ENCODE data around the gene CATSPERB. TPM values are rescaled to one million over a fixed set of nuclear protein-coding genes. Genes with fewer than 3 reads are reported as not detected.
A peak's percentile ranks its signal among the peaks of the same experiment; 100 is the strongest.
"Not testable (repeated sequence)": the region's sequence is repeated elsewhere in the genome, so short reads cannot be mapped to it uniquely, and the experiment has no call there.

Gene CATSPERB, protein sequence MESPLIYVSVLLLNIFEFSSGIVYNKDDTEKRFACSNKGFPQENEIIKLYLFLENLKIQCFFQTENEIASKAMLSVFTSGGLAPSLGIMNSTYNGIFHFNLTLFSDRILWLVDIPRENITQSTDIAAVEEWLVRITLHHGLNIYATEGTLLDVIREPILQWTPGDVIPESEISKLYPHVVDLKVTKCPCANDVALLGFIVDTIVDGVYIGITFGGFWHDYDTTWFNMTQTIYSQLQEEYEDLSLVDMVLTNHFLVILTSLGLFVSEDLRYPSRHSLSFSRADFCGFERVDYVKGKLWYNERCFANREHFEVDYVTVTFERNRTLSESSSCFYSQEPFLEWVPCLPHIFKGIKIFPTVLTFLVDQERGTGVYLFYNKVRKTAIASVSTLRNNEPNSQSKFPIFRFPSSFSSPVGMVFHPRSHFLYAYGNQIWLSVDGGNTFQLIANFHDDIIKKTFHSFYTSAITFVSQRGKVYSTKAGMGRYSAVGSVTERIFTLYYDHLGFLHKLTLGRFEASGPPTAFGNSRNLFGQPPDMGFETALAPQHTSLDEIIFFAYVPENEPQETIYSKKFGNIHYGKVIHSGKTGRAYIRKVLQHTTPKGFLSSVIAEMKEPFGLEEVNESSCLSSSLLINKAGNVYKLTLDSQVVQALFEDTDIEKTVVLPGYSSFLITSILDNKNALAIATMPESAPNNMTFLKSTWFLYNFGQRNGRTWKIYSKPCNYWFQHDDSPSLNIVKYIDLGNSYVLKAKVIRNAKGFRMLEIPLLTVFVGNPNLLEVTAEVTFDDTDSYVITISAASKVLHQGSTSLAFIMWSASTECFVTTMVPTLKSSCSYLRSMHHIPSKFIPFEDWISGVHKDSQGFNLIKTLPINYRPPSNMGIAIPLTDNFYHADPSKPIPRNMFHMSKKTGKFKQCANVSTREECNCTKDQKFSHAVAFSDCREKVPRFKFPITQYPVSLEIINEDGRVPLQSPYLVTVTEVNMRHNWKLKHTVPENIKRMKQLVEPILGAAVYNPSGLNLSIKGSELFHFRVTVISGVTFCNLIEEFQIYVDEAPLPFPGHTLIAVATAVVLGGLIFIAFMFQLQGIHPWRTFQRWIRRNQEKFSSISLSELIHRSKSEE
- polyA plus RNA-seq (2013, experiment 1 of 2; ENCODE audit: insufficient read length): not detected
- not detected for polyA plus RNA-seq (2013, experiment 2 of 2; ENCODE audit: insufficient read length)

DNA sequence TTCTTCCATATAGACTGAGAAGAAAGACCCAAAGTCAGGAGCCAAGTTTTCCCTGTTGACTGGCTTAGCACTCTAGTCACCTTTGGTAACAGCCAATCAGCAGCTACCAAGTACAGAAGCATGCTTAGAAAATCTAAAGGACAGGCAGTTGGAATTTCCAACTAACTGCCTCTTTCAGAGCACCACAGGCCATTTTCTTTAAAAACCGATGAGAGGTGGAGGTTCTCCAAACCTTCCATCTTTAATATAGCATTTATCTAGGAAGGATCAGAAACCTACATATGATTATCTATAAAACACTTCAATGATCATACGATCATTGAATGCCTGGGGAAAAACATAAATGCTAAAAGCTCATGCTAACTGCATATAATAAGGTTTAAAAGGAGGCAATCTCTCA is at the start of gene CATSPERB:
Gene CATSPERB (minus strand): TSS at position 101 of the 400 bp plus-strand sequence. CDS start 2,607 bp downstream, outside the sequence.
- DNase-seq: no peak

DNA sequence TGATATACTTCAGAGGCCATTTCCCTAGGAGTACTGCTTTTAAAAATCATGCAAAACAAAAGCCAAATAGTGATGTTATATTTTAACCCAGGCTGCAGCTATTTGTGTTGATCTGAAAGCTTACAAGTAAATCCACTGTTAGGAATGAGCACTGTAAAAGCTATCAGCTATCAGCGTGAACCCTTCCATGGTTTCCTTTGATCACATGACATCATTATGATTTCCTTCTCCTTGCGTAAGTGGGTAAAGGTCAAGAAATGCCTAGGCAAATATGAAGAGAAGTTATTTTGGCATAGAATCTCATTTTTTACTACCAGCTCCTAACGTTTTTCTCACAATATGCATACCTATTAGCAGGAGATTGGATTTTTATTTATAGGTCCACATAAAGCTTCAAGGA is 48.6 kb upstream of the CATSPERB start:
- no peak for DNase-seq

DNA sequence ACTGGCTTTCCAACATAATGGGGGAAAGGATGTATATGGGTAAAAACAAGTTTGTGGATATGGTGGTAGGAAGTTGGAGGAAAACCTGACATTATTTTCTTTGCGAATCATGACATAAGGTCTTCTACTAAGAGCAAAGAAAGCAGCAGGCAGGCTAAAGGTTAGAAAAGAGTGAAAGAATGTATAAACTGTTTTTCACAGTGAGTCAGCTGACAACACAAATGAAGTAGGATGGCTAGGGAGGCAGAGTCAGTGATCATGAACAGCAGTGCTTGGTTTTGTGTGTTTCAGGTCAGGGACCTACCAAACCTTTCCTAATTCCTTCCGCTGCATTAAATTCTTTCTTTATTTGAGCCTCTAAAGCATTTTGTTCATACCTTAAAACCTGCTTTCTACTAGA is 46.3 kb upstream of the CATSPERB start:
- no peak for DNase-seq

DNA sequence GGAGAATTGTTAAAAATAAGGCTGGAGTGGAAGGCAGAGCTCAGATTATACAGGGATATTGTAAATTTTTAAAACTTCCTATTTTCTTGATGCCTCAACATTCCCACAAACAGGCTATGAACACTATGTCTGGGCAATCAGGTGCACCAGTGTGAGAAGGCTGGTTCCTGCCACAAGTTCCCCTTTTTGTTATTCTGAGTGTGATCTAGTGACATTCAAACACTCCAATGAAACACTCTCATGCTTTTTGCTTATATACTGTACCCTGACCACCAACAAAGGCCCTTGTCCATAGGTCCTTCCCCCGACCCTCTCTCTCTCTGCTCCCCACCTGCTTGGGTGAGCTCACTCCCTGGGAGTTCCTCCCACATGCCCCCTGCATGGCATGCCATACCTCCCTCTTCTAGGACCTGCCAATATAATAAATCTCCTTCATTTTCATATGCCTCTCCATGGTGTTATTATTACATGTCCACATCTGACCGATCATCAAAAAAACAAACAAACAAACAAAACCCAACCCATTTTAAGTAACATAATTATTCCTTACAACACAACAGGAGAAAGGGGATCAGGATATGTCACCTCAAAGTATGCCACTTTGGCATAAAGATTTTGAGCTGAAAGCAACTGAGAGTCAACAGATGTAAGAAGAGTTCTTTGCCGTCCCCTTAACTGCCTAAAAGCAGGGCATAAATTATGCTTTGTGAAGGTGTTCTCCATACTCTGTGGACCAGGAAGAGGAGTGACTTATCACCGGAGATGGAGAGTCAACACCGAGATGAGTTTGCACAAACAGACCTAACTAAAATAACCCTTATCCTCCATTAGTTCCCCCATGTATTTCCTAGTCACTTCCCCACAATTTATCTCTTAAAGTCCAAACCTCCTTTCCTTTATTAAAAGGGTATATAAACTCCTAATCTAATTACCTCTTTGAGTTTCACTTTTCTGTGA is 42.5 kb upstream of the CATSPERB start:
- DNase-seq: no peak

DNA sequence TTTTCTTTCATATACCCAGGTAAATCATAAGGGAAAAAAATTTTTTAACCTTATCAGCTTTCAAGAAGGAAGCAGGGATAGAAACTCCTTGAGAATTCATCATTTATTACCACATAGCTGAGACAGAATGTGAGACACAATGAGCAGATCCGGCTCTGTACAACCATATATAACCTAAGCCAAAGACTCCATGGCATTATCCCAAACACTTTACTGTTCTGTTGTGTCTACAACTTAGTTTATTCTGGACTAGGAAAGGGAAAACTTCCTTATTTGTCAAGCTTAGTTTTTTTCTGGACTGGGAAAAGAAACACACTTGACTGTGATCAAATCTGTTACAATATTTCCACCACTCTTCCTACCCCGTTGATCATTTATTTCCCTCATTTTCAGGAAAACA is 38.3 kb upstream of the CATSPERB start:
- no peak for DNase-seq

DNA sequence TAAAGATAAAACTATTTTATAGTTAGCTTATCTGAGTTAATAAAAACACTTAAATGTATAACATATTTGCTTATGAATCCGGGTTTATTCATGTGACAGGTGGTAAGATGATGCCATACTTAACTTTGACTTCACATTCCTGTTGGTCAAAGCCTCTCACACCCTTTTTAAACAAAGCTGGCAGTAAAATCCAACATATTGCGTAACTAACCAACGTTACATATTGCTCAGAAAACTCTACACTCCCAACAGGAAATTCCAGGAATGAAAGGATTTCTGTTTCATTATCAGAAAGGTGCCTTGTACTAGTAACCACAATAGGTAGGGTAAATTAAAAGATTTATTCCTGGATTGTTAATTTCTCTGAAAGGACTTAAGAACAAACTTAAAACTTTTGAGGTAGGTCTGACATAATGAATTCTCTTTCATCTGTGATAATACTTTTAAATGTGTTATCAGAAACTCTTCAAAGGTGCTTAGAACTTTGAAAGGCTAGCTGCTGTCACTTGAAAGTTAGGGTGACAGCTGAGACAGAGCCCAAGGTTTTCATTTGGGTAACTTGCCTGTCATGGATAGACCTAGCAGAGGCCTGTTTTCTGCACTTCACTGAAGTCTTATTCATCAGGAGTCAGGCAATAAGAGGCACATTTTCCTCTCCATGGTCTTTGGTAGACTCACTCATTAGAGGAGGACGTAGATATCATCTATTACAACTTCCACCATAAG is 23.8 kb upstream of the CATSPERB start:
- DNase-seq: peak; percentile 5

DNA sequence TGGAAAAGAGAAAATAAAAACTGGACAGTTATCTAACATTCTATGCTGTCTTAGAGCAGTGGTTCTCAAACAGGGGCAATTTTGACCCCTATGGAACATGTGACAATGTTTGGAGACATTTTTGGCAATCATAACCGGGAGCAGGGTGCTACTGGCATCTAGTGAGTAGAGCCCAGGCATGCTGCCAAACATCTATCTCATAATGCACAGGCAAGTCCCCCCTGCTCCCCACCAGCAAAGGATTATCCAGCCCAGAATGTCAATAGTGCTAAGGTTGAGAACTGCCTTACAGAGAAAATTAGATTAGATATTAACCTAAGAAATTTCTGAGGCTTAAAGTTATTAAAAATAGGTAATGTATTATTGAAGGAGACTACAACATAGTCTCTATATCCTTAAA is 22.9 kb upstream of the CATSPERB start:
- no peak for DNase-seq

DNA sequence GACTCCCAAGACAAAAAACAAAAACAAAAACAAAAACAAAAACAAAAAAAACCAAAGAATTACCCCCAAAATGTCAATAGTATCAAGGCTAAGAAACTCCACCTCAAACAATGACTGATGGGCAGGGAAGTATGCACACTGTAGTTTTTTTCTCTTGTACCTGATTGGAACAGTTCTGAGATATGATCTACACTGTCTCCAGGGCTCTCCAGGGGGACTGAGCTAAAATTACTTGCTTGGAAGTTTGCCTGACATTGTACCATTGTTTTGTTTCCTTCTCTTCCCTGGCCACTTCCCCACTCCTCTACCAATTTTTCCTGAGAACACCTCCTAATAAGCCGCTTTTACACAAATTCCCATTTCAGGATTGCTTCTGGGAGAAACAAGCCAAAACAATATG is 22.3 kb upstream of the CATSPERB start:
- DNase-seq: no peak

DNA sequence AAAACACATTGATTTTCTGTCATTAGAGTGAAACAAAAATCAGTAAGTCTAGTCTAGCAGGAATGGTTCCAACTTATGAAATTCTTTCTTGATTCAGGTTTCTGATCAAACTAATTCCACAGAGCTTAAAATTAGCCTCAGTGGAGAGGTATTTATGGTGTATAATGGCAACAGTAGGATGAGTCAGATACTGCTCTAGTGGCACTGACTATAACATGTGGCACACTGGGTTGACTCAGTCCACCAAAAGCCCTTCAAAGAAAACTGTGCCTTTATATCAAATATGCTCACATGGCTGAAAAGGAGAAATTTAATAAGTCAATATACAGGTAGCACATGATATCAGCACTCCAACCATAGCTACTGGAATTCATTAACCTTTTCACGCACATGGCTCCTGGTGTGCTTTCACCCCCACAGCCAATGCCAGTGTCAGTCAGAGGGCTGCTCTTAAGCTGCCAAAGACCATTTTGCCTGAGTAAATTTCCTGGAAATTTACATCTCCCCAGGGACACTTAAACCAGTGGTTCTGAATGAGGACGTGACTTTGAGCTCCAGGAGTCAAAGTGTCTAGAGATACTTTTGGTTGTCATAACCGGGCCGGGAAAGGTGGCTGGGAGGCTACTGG is 21.7 kb upstream of the CATSPERB start:
- DNase-seq: no peak

DNA sequence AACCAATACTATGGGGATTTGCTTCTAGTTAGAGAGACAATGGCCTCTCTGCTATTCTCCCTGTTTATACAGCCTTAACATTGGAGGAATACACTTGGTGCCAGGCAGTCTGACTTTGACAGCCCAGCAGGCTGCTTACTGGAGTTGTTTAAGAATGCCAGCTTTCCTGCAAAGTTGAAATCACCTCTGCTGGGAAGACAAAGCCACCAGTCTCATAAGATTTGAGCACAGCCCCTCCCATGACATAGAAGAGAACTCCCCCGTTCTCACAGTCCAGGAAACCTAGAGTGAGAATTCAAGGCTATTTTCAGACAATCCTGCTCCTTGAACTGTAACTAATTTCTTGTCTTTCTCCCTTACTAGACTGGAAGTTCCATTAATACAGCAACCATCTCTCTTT is 21.1 kb upstream of the CATSPERB start:
- no peak for DNase-seq

DNA sequence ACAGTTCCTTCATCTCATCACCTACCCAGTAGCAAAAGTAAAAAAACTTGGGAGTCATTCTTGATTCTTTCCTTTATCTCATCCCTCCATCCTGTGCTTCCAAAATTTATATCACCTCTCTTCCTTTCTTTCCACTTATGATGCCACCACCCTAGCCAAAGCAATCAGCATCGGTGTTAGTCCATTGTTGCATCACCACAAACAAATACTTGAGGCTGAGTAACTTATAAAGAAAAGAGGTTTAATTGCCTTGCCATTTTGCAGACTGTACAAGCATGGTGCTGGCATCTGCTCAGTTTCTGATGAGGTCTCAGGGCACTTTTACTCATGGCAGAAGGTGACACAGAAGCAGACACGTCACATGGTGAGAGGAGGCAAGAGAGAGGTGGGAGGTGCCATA is 19.8 kb upstream of the CATSPERB start:
- DNase-seq: no peak

DNA sequence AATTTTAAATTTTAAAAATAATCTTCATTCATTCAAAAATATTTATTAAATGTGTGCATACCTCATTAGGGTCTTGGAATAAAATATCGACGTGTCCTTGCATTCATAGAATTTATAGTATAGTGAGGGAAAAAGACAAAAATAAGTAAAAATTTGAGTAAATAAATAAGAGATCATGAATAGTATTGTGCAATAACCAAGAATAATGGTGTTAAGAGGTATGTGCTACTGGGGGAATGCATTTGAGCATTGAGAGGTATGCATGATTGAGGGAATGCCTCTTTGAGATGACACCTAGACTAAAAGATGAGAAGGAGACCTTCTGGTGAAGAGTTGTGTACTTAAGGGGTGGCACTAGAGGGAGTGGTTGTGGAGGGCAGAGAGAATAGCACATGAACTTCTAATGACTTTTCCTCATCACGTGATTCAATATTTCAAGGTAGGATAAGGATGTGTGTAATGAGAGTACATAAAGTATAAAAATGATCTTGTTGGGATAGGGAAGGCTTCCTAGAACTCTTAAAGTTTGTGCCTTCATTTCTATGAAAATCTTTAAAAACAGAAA is 18.8 kb upstream of the CATSPERB start:
- DNase-seq: no peak

DNA sequence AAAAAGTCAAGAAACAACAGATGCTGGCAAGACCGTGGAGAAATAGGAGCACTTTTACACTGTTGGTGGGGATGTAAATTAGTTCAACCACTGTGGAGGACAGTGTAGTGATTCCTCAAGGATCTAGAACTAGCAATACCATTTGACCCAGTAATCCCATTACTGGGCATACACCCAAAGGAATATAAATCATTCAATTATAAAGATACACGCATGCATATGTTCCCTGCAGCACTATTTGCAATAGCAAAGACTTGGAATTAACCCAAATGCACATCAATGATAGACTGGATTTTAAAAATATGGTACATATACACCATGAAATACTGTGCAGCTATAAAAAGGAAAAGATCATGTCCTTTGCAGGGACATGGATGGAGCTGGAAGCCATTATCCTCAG is 18.0 kb upstream of the CATSPERB start:
- DNase-seq: peak; percentile 10

DNA sequence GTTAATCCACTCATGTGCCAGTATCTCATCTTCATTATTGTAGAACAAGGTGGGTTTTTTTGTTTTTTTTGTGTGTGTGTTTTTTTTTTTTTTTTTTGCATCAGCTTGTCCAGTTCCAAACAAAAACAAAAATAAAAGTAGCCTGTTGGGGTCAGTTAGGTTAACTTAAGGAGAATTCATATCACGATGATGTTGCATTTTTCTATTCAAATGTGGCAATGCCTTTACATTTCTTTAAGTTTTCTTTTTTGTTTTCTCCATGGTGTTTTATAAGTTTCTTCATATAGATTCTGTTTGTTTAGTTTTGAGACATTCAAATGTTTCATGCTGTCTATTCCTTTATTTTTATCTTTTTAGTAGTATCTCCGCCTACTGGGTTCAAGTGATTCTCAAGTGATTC is 16.2 kb upstream of the CATSPERB start:
- DNase-seq: no peak

DNA sequence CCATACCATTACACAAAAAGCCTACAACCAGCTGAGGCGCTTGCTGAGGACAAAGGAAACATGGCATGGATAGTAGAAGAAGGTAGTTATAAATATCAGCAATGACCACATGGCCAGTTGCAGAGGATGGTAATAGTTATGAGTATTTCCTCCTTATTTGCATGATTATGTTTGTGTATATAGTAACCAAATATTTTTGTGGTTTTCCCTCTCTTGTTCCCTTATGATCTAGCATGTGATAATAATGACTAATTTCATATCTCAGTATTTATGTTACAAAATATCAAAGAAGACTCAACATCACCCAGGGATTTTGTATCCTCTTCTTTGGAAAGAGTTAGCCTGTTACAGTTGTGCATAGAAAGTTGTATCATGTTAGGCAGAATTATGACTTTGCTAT is 13.5 kb upstream of the CATSPERB start:
- no peak for DNase-seq

DNA sequence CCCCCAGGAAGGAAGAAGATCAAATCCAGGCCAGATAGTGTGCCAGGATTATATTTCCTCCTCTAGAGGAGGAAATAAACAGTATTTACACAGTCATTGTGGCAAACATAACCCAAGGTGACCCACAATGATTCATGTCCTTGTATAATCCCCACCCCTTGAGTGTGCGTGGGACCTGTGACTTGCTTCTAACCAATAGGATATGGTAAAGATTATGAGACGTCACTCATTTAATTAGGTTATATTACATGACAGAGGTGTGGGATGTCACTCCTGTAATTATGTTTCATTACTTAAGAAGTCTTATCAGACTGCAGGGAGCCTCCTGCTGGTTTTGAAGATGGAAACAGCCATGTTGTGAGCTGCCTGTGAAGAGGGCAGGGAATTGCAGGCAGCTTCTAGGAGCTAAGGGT is 12.2 kb upstream of the CATSPERB start:
- no peak for DNase-seq

DNA sequence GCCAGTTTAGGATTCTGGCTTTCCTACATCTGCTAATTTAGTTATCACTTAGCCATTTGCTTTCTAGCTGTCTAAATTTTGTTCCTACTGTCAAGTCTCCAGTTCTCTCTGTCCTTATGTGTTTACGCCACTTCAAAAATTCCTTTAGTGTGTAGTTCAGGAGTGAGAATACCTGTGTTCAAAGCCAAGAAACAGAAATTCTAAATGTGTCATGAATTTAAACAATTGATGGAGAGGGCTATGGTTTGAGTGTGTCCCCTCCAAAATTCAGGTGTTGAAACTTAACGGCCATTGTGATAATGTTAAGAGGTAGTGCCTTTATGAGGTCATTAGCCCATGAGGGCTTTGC is 11.4 kb upstream of the CATSPERB start:
- DNase-seq: no peak

DNA sequence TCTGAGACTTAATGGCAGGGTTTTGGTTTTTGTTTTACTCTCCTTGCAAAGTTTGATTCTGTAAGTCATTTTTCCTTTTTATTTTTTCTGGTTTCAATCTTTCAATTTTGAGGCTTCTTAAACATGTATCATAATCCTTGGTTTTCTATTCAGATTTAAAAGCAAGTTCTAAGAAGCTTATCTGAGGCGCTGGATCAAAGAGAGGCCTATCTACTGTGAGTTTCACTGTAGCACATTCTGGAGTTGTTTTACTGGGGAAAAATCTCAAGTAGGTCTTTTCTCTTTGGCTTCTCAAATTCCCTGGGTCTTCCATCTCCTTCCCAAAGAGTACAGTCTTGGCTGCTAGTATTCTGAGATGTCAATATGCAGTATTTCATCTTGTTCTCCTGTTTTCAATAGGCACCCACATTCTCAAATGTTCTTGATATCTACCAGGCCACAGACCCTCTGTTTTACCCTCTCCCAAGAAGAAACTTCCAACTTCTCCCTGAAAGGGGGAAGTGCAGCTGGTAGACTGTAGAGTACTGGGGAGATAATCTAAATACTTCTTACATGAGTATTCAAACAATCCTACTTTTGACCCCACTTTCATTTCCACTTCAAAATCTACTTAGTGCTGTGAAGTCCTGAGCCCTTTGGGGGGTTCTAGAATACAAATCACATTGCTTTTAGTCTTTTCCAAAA is 10.9 kb upstream of the CATSPERB start:
- no peak for DNase-seq

DNA sequence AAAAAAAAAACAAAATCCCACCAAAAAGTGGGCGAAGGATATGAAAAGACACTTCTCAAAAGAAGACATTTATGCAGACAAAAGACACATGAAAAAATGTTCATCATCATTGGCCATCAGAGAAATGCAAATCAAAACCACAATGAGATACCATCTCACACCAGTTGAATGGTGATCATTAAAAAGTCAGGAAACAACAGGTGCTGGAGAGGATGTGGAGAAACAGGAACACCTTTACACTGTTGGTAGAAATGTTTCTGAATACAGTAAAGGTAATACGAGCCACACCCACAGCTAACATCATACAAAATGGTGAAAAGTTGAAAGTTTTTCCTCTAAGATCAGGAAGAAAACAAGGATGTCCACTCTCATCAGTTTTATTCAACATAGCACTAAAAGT is 8.0 kb upstream of the CATSPERB start:
- not testable (repeated sequence) for DNase-seq

DNA sequence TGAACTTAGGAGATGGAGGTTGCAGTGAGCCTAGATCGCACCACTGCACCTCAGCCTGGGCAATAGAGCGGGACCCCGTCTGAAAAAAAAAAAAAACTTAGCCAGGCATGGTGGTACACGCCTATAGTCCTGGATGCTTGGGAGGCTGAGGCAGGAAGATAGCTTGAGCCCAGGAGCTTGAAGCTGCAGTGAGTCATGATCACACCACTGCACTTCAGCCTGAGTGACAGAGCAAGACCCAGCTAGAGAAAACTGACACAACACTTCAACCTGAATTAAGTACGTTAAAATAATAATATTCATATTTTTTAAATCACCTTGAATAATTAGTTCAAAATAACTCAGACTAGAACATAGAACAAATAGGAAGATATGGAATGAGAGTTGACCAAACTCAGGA is 5.7 kb upstream of the CATSPERB start:
- DNase-seq: no peak

All from fibroblast of skin of abdomen (primary cell).